Fibroblast of mammary gland (primary cell): ENCODE results near the gene OSBPL7.

Source experiments
- DNase-seq: peaks from one replicate; pipeline ENCODE4 v3.0.0-alpha.2; 2010; ENCODE audit warnings: low read depth
- H3K4me3 ChIP-seq: 2 replicates; pipeline ENCODE4 v1.5.1; 2011; ENCODE audit warnings: low read depth, mild to moderate bottlenecking, low read length, moderate library complexity; ENCODE audit not compliant: control insufficient read depth
- TF ChIP-seq, protein P1 (sequence below): conservative IDR thresholded peaks from 2 replicates; pipeline ENCODE4 v1.5.1; 2011; ENCODE audit warnings: low read depth, low read length, inconsistent platforms; ENCODE audit not compliant: control insufficient read depth, insufficient read depth

The OSBPL7 gene

DNA sequence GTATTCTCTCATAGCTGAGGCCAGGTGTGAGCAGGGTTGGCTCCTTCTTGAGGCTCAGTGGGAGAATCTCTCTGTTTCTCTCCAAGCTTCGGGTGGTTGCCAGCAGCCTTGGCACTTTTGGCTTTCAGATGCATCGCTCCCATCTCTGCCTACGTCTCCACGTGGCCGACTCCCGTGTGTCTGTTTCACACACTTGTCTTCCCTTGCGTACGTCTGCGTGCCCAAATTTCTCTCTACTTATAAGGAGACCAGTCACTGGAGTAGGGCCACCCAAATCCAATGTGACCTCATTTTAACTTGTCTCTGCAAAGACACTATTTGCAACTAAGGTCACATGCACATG lies 14.7 kb downstream of the OSBPL7 start:
- TF ChIP-seq, protein P1, sequence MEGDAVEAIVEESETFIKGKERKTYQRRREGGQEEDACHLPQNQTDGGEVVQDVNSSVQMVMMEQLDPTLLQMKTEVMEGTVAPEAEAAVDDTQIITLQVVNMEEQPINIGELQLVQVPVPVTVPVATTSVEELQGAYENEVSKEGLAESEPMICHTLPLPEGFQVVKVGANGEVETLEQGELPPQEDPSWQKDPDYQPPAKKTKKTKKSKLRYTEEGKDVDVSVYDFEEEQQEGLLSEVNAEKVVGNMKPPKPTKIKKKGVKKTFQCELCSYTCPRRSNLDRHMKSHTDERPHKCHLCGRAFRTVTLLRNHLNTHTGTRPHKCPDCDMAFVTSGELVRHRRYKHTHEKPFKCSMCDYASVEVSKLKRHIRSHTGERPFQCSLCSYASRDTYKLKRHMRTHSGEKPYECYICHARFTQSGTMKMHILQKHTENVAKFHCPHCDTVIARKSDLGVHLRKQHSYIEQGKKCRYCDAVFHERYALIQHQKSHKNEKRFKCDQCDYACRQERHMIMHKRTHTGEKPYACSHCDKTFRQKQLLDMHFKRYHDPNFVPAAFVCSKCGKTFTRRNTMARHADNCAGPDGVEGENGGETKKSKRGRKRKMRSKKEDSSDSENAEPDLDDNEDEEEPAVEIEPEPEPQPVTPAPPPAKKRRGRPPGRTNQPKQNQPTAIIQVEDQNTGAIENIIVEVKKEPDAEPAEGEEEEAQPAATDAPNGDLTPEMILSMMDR, result no peak

DNA sequence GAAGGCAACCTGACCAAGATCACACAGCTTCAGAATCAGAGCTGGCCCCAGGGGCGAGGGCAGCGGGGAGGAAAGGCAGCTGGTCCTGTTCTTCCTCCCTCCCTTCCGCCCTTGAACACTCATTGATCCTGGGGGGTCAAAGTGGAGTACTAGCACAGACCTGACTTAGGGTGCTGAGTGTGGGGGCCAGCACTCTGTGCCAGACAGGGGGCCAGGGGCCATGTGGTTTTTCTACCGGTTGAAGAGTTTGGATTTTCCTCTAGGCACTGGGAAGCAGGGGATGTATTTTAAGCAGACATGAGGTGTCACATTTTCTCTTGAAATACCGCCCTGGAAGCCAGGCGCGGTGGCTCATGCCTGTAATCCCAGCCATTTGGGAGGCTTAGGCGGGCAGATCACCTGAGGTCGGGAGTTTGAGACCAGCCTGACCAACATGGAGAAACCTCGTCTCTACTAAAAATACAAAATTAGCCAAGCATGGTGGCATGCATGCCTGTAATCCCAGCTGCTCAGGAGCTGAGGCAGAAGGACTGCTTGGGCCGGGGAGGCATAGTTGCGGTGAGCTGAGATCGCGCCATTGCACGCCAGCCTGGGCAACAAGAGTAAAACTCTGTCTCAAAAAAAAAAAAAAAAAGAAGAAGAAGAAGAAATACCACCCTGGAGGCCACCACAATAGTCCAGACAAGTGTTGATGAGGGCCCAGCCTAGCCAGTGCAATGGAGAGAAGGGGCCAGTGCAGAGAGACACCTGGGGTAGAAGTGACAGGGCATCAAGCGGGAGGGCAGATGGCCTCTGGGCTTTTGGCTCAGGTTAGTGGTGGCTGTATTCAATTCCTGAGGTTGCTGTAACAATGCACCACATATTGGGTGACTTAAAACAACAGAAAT lies 15.3 kb downstream of the OSBPL7 start:
- DNase-seq, result no peak
- no peak overlapping the region for H3K4me3 ChIP-seq
- TF ChIP-seq, protein P1, result no peak

More for the DNA sequence above, 14.7 kb downstream of the OSBPL7 start:
- no peak overlapping the region for H3K4me3 ChIP-seq
- DNase-seq, result no peak

GRCh38 chr17:47804461-47804860 lies 17.1 kb downstream of the OSBPL7 start:
- TF ChIP-seq, protein P1, result no peak
- H3K4me3 ChIP-seq, result no peak overlapping the region
- DNase-seq, result no peak

DNA sequence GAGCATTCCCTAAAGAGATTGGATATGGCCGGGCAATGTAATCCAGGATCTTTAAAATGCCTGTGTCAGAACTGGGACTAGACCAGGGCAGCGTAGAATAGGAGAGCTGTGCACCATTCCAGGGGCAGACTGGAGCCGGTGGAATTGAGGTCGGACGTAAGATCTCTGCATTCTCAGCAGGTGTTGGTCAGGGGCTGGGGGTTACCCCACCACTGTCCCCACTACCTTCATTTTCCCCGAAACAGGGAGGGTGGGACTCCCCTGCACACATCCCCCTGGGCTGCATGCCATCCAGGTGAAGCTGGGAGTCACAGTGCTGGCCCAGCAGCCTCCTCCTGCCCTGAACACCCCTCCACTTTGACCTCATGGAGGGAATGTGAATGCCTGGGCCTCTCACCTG lies 17.8 kb downstream of the OSBPL7 start:
- H3K4me3 ChIP-seq, result no peak overlapping the region
- no peak for DNase-seq
- TF ChIP-seq, protein P1, result no peak

- TF ChIP-seq, protein P1, result no peak
- DNase-seq, result no peak
- no peak overlapping the region for H3K4me3 ChIP-seq
These were observed 18.4 kb downstream of the OSBPL7 start for GRCh38 chr17:47803201-47803600.

GRCh38 chr17:47802341-47803022 lies 19.1 kb downstream of the OSBPL7 start:
- TF ChIP-seq, protein P1, result peak; percentile 68
- DNase-seq, result peak; percentile 54
- H3K4me3 ChIP-seq, result no peak overlapping the region

DNA sequence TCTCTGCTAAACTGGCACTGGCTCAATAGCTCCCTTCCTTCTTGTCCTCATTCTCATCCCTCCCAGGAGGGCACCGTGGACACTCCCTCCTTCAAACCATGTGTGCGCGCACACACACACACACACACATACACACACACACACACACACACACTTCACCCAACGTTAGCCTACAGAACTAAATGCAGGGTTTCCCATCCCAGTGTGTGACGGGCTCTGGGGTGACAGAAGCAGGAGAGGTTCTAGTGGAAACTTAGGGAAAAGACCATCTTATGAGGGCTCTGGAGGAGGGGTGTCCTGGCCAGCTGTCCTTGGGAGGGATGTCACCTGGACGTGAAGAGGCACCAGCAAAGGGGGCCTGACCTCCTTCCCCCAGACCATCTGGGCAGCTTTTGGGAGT lies 19.7 kb downstream of the OSBPL7 start:
- DNase-seq, result no peak
- TF ChIP-seq, protein P1, result no peak
- no peak overlapping the region for H3K4me3 ChIP-seq
